HCT116 (cell line): Measurements from ENCODE around the gene PPP6R3. TPM values are rescaled to one million over a fixed set of nuclear protein-coding genes. Genes with fewer than 3 reads are reported as not detected.

Source experiments
- ATAC-seq: fragments of 200-7000 bp; cut with Tn5 transposase; 2 replicates; pipeline ENCODE4 v1.9.1; 2020; ENCODE audit warnings: mild to moderate bottlenecking, moderate library complexity
- BruUV-seq: library from RNA; stranded (reverse); fragments of 400-500 nt; replicated peaks from 2 replicates; lab custom pipeline; 2021; lab: Mats Ljungman, UMichigan
- CTCF ChIA-PET: fragments of 300-600 bp; sonication (Branson Sonifier 250); formaldehyde crosslinking; loops from one replicate; lab custom pipeline; 2021; ENCODE audit warnings: antibody characterized with exemption; lab: Charles Lee
- POLR2A ChIA-PET: fragments of 300-600, 350-600 bp; sonication (Branson Sonifier 250); formaldehyde crosslinking; loops from one replicate; lab custom pipeline; 2021; ENCODE audit warnings: antibody characterized with exemption; lab: Charles Lee
- RAD21 ChIA-PET, 2 experiments: fragments of 300-600 bp; sonication (Branson Sonifier 250); formaldehyde crosslinking; loops; one replicate each; lab custom pipeline; 2023; ENCODE audit warnings: low total read pairs in 2 of 2; ENCODE audit not compliant: uncharacterized antibody in 2 of 2, unreplicated experiment in 2 of 2, low non-redundant PET in 1 of 2; lab: Charles Lee
- DNase-seq: peaks from one replicate; pipeline ENCODE4 v3.0.0-alpha.2; 2010; ENCODE audit warnings: low read depth, low spot score
- H2AFZ ChIP-seq: fragments of 200-600 bp; shearing (Covaris generic), sonication (generic); 2 replicates; pipeline ENCODE4 v1.6.1; 2017; ENCODE audit warnings: low read depth, mixed run types, mixed read lengths, antibody characterized with exemption, low read length; ENCODE audit not compliant: poor library complexity, severe bottlenecking
- H3K27ac ChIP-seq: 2 replicates; pipeline ENCODE4 v1.5.1; 2012; ENCODE audit warnings: low read depth, low read length
- H3K27me3 ChIP-seq: fragments of 200-600 bp; sonication (generic); 2 replicates; pipeline ENCODE4 v1.6.1; 2016; ENCODE audit warnings: mixed run types, low read length, mixed read lengths; ENCODE audit not compliant: insufficient read depth
- H3K36me3 ChIP-seq, 2 experiments: fragments of 200-500 bp in 1 of 2; fragments of 200-600 bp in 1 of 2; sonication (Bioruptor generic) in 1 of 2; sonication (generic) in 1 of 2; 2 replicates each; pipeline versions ENCODE4 v1.5.1 to v1.6.1; 2014 to 2016; ENCODE audit warnings: low read length in 2 of 2, inconsistent platforms in 1 of 2, mixed read lengths in 1 of 2, mixed run types in 1 of 2; ENCODE audit not compliant: insufficient read depth in 2 of 2, control insufficient read depth in 1 of 2
- H3K4me1 ChIP-seq, 2 experiments: fragments of 200-600 bp in 1 of 2; sonication (generic) in 1 of 2; 2 replicates each; pipeline versions ENCODE4 v1.5.1 to v1.6.1; 2012 to 2017; ENCODE audit warnings: low read length in 2 of 2, inconsistent platforms in 1 of 2, mild to moderate bottlenecking in 1 of 2, mixed read lengths in 1 of 2, mixed run types in 1 of 2, moderate library complexity in 1 of 2; ENCODE audit not compliant: insufficient read depth in 2 of 2, control insufficient read depth in 1 of 2
- H3K4me2 ChIP-seq: fragments of 200-600 bp; sonication (generic); 2 replicates; pipeline ENCODE4 v1.6.1; 2017; ENCODE audit warnings: mixed run types, low read length, mixed read lengths
- H3K4me3 ChIP-seq, 2 experiments: fragments of 200-600 bp in 1 of 2; sonication (generic) in 1 of 2; replicated peaks in 1 of 2; 2 replicates each; pipeline ENCODE4 v1.5.1; 2011 to 2016; ENCODE audit warnings: low read length in 2 of 2, control low read depth in 1 of 2, low read depth in 1 of 2, mild to moderate bottlenecking in 1 of 2, mixed read lengths in 1 of 2, mixed run types in 1 of 2
- H3K79me2 ChIP-seq: fragments of 200-600 bp; sonication (generic); 2 replicates; pipeline ENCODE4 v1.6.1; 2017; ENCODE audit warnings: mild to moderate bottlenecking, mixed run types, low read length, moderate library complexity, mixed read lengths; ENCODE audit not compliant: insufficient read depth
- H3K9ac ChIP-seq: fragments of 200-600 bp; sonication (generic); 2 replicates; pipeline ENCODE4 v1.6.1; 2016; ENCODE audit warnings: low read length, mixed read lengths
- H3K9me2 ChIP-seq: fragments of 200-600 bp; sonication (generic), shearing (Covaris generic); 2 replicates; pipeline ENCODE4 v1.6.1; 2017; ENCODE audit warnings: mixed run types, mild to moderate bottlenecking, moderate library complexity; ENCODE audit not compliant: insufficient read depth
- H3K9me3 ChIP-seq, 2 experiments: fragments of 200-500 bp in 1 of 2; fragments of 200-600 bp in 1 of 2; sonication (Bioruptor generic) in 1 of 2; sonication (generic) in 1 of 2; 2 replicates each; pipeline ENCODE4 v1.6.1; 2014 to 2017; ENCODE audit warnings: low read length in 2 of 2, mixed read lengths in 2 of 2, inconsistent platforms in 1 of 2, low read depth in 1 of 2, mild to moderate bottlenecking in 1 of 2, mixed run types in 1 of 2, moderate library complexity in 1 of 2; ENCODE audit not compliant: control insufficient read depth in 1 of 2, insufficient read depth in 1 of 2
- H4K20me1 ChIP-seq: fragments of 200-600 bp; sonication (generic), shearing (Covaris generic); 2 replicates; pipeline ENCODE4 v1.6.1; 2017; ENCODE audit warnings: mixed run types, mild to moderate bottlenecking, moderate library complexity; ENCODE audit not compliant: insufficient read depth
- CTCF ChIP-seq, 3 experiments: fragments of 200-600 bp in 1 of 3; sonication (generic) in 1 of 3; IDR thresholded peaks in 2 of 3; conservative IDR thresholded peaks in 1 of 3; 2 replicates each; pipeline ENCODE4 v1.5.1; 2012 to 2017; ENCODE audit warnings: low read depth in 2 of 3, low read length in 2 of 3, antibody characterized with exemption in 1 of 3, borderline replicate concordance in 1 of 3, control low read depth in 1 of 3, mild to moderate bottlenecking in 1 of 3, mixed read lengths in 1 of 3, mixed run types in 1 of 3, moderate library complexity in 1 of 3; ENCODE audit not compliant: insufficient read depth in 1 of 3
- EGR1 ChIP-seq: IDR thresholded peaks from 2 replicates; pipeline ENCODE4 v1.6.1; 2012; ENCODE audit warnings: low read depth
- EZH2 ChIP-seq: fragments of 200-600 bp; sonication (generic); IDR thresholded peaks from 2 replicates; pipeline ENCODE4 v1.6.1; 2017; ENCODE audit warnings: antibody characterized with exemption, mixed run types
- JUND ChIP-seq: IDR thresholded peaks from 2 replicates; pipeline ENCODE4 v1.6.1; 2012
- POLR2A ChIP-seq: IDR thresholded peaks from 2 replicates; pipeline ENCODE4 v1.7.0; 2011; ENCODE audit warnings: borderline replicate concordance; ENCODE audit not compliant: insufficient read depth, insufficient read length; ENCODE audit errors: extremely low read depth
- RAD21 ChIP-seq: IDR thresholded peaks from 2 replicates; pipeline ENCODE4 v1.6.1; 2012; ENCODE audit warnings: low read depth, mild to moderate bottlenecking
- REST ChIP-seq: IDR thresholded peaks from 2 replicates; pipeline ENCODE4 v1.6.1; 2012; ENCODE audit warnings: low read depth
- SRF ChIP-seq: IDR thresholded peaks from 2 replicates; pipeline ENCODE4 v1.6.1; 2012; ENCODE audit warnings: low read depth
- ZBTB33 ChIP-seq: IDR thresholded peaks from 2 replicates; pipeline ENCODE4 v1.6.1; 2011; ENCODE audit warnings: mild to moderate bottlenecking, low read length, moderate library complexity; ENCODE audit not compliant: insufficient replicate concordance; ENCODE audit errors: extremely low read depth
- ZNF274 ChIP-seq: fragments of 200-500 bp; sonication (Bioruptor generic); IDR thresholded peaks from 2 replicates; pipeline ENCODE4 v1.6.1; 2014; ENCODE audit warnings: mild to moderate bottlenecking, low read depth, low read length, inconsistent platforms
- intact Hi-C: fragments of 100-400 bp; cut with micrococcal nuclease; formaldehyde crosslinking; loops from 2 replicates; pipeline ENCODE4 v1.10.0; 2022
- total RNA-seq: library from RNA; stranded (reverse); gene quantifications from one replicate; pipeline ENCODE4 v1.2.1, GENCODE V29; 2021; ENCODE audit not compliant: unreplicated experiment
- TF ChIP-seq, protein P1 (sequence below): IDR thresholded peaks from 2 replicates; pipeline ENCODE4 v1.6.1; 2012

Gene PPP6R3
- total RNA-seq, 1 experiment from 2014 or later: 113 TPM

- TF ChIP-seq RAD21 (no peak), CTCF (IDR thresholded peaks at IDR 0.05 in 2 of 3, conservative IDR thresholded peaks at IDR 0.05 in 1 of 3; ENCODE audit: borderline replicate concordance in 1 of 3, insufficient read depth in 1 of 3, low read depth in 2 of 3, low read length in 2 of 3) (no peak), EZH2 (no peak), ZNF274 (no peak), POLR2A (no peak), ZBTB33 (no peak), SRF (no peak), EGR1 (no peak), JUND (no peak), REST (no peak)
- TF ChIP-seq, protein P1, sequence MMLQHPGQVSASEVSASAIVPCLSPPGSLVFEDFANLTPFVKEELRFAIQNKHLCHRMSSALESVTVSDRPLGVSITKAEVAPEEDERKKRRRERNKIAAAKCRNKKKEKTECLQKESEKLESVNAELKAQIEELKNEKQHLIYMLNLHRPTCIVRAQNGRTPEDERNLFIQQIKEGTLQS: no peak
- TF ChIP-seq, all 23 proteins: peak for 0
- Histone ChIP-seq H4K20me1 (no peaks in the 10 kb centered on the region), H3K4me2 (no peak overlapping the region), H3K27me3 (no peaks in the 10 kb centered on the region), H3K4me1 (no peaks in the 10 kb centered on the region), H3K9me3 (no peaks in the 10 kb centered on the region), H3K27ac (no peak overlapping the region), H3K9ac (no peak overlapping the region), H3K36me3 (peaks cover 17 to 23% of the 10 kb centered on the region in 2 experiments; a peak in 3 of 4 replicates), H3K9me2 (no peaks in the 10 kb centered on the region), H2AFZ (no peak overlapping the region), H3K79me2 (no peaks in the 10 kb centered on the region), H3K4me3 (no peak overlapping the region)
- DNase-seq (no peak), ATAC-seq (no peak)
- BruUV-seq: no TSS peak
- intact Hi-C loops: no loop called here
- ChIA-PET RAD21 (no interaction called here), POLR2A (no interaction called here), CTCF (no interaction called here)
Measured at GRCh38 chr11:68413591-68413999, 47.0 kb upstream of the PPP6R3 start.
